Cardiac muscle cell (in vitro differentiated cells and primary cell): Measurements from ENCODE around the gene SHROOM2. TPM values are rescaled to one million over a fixed set of nuclear protein-coding genes. Genes with fewer than 3 reads are reported as not detected.
A peak's percentile ranks its signal among the peaks of the same experiment; 100 is the strongest.
"Not testable (repeated sequence)": the region's sequence is repeated elsewhere in the genome, so short reads cannot be mapped to it uniquely, and the experiment has no call there.

ENCODE experiments used
- DNase-seq, 2 donors: peaks; one replicate each; pipeline versions ENCODE4 v3.0.0 to v3.0.0-alpha.2; 2010 to 2017; ENCODE audit warnings: low read depth in 1 of 2, low spot score in 1 of 2
- H3K27ac ChIP-seq: fragments of 200-600 bp; sonication (generic); 2 replicates; pipeline ENCODE4 v1.5.1; 2016
- H3K27me3 ChIP-seq: fragments of 200-600 bp; sonication (generic); 2 replicates; pipeline ENCODE4 v1.6.0; 2016; ENCODE audit warnings: control low read depth
- H3K36me3 ChIP-seq: fragments of 200-600 bp; sonication (generic); 2 replicates; pipeline ENCODE4 v1.5.1; 2016; ENCODE audit warnings: control low read depth
- H3K4me1 ChIP-seq: fragments of 200-600 bp; sonication (generic); 2 replicates; pipeline ENCODE4 v1.8.1; 2017; ENCODE audit warnings: low read depth, mild to moderate bottlenecking, mixed run types
- H3K4me3 ChIP-seq: fragments of 200-600 bp; sonication (generic); 2 replicates; pipeline ENCODE4 v1.5.1; 2016; ENCODE audit warnings: mild to moderate bottlenecking
- H3K9me3 ChIP-seq: fragments of 200-600 bp; sonication (generic); 2 replicates; pipeline ENCODE4 v1.5.1; 2017; ENCODE audit warnings: low read depth, mild to moderate bottlenecking, control low read depth
- CTCF ChIP-seq: IDR thresholded peaks from 2 replicates; pipeline ENCODE4 v1.5.1; 2012; ENCODE audit warnings: low read depth, mild to moderate bottlenecking, low read length
- polyA plus RNA-seq: library from polyadenylated mRNA; unstranded; fragments of >200 nt; fragmentation: Nextera tagmentation; extraction: Ambion mirVana; gene quantifications from 2 replicates; pipeline ENCODE4 v1.2.1, GENCODE V29; 2016
- total RNA-seq: library from RNA; depleted of rRNA; stranded (reverse); fragments of >200 nt; gene quantifications from 2 replicates; pipeline ENCODE4 v1.2.3, GENCODE V29; 2016

Gene SHROOM2
- total and polyA plus RNA-seq, 2 experiments from 2014 or later: 14.8 to 32.9 TPM

- Histone ChIP-seq H3K9me3 (no peaks in the 10 kb centered on the region), H3K27me3 (no peaks in the 10 kb centered on the region), H3K4me1 (peaks cover 7% of the 10 kb centered on the region), H3K27ac (peak overlapping the region; percentile 77), H3K4me3 (no peak overlapping the region), H3K36me3 (no peaks in the 10 kb centered on the region)
- no peak for TF ChIP-seq CTCF
- DNase-seq: peak in 1 of 2 donors; percentile 36
Measured at GRCh38 chrX:9807355-9808182, 21.3 kb downstream of the SHROOM2 start.

- H3K27ac ChIP-seq, H3K36me3 ChIP-seq, H3K4me1 ChIP-seq, DNase-seq, H3K27me3 ChIP-seq, H3K9me3 ChIP-seq, H3K4me3 ChIP-seq: not testable (repeated sequence)
Measured at GRCh38 chrX:9809876-9810275, 23.6 kb downstream of the SHROOM2 start.

GRCh38 chrX:9811086-9811485, 24.9 kb downstream of the SHROOM2 start:
- not testable (repeated sequence) for H3K27me3 ChIP-seq, H3K4me1 ChIP-seq, H3K27ac ChIP-seq, H3K9me3 ChIP-seq, DNase-seq, H3K36me3 ChIP-seq, H3K4me3 ChIP-seq

- Histone ChIP-seq H3K4me1 (no peaks in the 10 kb centered on the region), H3K36me3 (no peaks in the 10 kb centered on the region), H3K9me3 (no peaks in the 10 kb centered on the region), H3K27ac (no peak overlapping the region), H3K4me3 (no peak overlapping the region), H3K27me3 (no peaks in the 10 kb centered on the region)
- no peak for TF ChIP-seq CTCF
- no peak for DNase-seq
Measured at GRCh38 chrX:9816084-9816700, 30.0 kb downstream of the SHROOM2 start.

GRCh38 chrX:9821572-9821971, 35.3 kb downstream of the SHROOM2 start:
- no peak for TF ChIP-seq CTCF
- Histone ChIP-seq H3K27ac (no peak overlapping the region), H3K4me3 (no peak overlapping the region), H3K9me3 (no peaks in the 10 kb centered on the region), H3K27me3 (no peaks in the 10 kb centered on the region), H3K36me3 (no peaks in the 10 kb centered on the region), H3K4me1 (peaks cover 14% of the 10 kb centered on the region)
- no peak for DNase-seq

- peaks cover 14% of the 10 kb centered on the region for H3K4me1 ChIP-seq
- H3K9me3 ChIP-seq: no peaks in the 10 kb centered on the region
- no peaks in the 10 kb centered on the region for H3K36me3 ChIP-seq
- H3K4me3 ChIP-seq: no peak overlapping the region
- H3K27me3 ChIP-seq: no peaks in the 10 kb centered on the region
- TF ChIP-seq CTCF: no peak
- H3K27ac ChIP-seq: peak overlapping the region; percentile 68
- DNase-seq: peak in 1 of 2 donors; percentile 21
Measured at GRCh38 chrX:9824554-9824953, 38.3 kb downstream of the SHROOM2 start.
